Hematopoietic multipotent progenitor cell (in vitro differentiated cells): Measurements from ENCODE around the gene CREB3L4. TPM values are rescaled to one million over a fixed set of nuclear protein-coding genes. Genes with fewer than 3 reads are reported as not detected.

Source experiments
- small RNA-seq: library from RNA; depleted of rRNA; stranded (forward); fragments of <200 nt; gene quantifications from one replicate; pipeline ENCODE3, GENCODE V24; 2012
- total RNA-seq: library from RNA; depleted of rRNA; stranded (reverse); fragments of >200 nt; gene quantifications from one replicate; pipeline ENCODE4 v1.2.3, GENCODE V29; 2012

CREB3L4 gene
- total RNA-seq, 1 donor, result 61.9 TPM

Small RNAs within 50 kb of the gene (small RNA-seq; reads per million reads assigned to genes)
- not detected for gene MIR6737

Other genes starting within 250 kb of the CREB3L4 start
- gene INTS3, start 239.9 kb upstream of the CREB3L4 start, total RNA-seq, result 57.4 TPM
- 12.7 TPM for gene SLC27A3, start 192.5 kb upstream of the CREB3L4 start, total RNA-seq
- gene GATAD2B, start 44.9 kb upstream of the CREB3L4 start, total RNA-seq, result 33.7 TPM
- gene DENND4B, start 21.2 kb upstream of the CREB3L4 start, total RNA-seq, result 58.2 TPM
- gene CRTC2, start 9.3 kb upstream of the CREB3L4 start, total RNA-seq, result 15.3 TPM
- gene SLC39A1, start 4.4 kb upstream of the CREB3L4 start, total RNA-seq, result 64.6 TPM
- gene JTB, start 9.8 kb downstream of the CREB3L4 start, total RNA-seq, result 106 TPM
- gene RAB13, start 18.4 kb downstream of the CREB3L4 start, total RNA-seq, result 30.7 TPM
- 2,372 TPM for gene RPS27, start 22.9 kb downstream of the CREB3L4 start, total RNA-seq
- gene NUP210L, start 187.2 kb downstream of the CREB3L4 start, total RNA-seq, result under 0.01 TPM
- 314 TPM for gene TPM3, start 224.2 kb downstream of the CREB3L4 start, total RNA-seq
- not detected for gene CFAP141, start 238.4 kb downstream of the CREB3L4 start, total RNA-seq